ENCODE data around the gene DGKQ. TPM values are rescaled to one million over a fixed set of nuclear protein-coding genes. Genes with fewer than 3 reads are reported as not detected.
"Not testable (repeated sequence)": the region's sequence is repeated elsewhere in the genome, so short reads cannot be mapped to it uniquely, and the experiment has no call there.

The DGKQ gene
- total RNA-seq, 1 donor from 2014 or later: 6.1 TPM

- no peak for DNase-seq (ENCODE audit: low spot score in 2 of 2)
- no peak for FAIRE-seq
These were observed 43.3 kb downstream of the DGKQ start for GRCh38 chr4:930028-930551.

GRCh38 chr4:929096-929765 lies 44.1 kb downstream of the DGKQ start:
- DNase-seq (ENCODE audit: low spot score in 2 of 2) (no peak), FAIRE-seq (no peak)

GRCh38 chr4:927566-927965 lies 45.8 kb downstream of the DGKQ start:
- not testable (repeated sequence) for FAIRE-seq; DNase-seq (ENCODE audit: low spot score in 2 of 2)

GRCh38 chr4:926538-926937 lies 46.8 kb downstream of the DGKQ start:
- FAIRE-seq (no peak), DNase-seq (ENCODE audit: low spot score in 2 of 2) (no peak)

- FAIRE-seq (no peak), DNase-seq (ENCODE audit: low spot score in 2 of 2) (no peak)
These were observed 47.4 kb downstream of the DGKQ start for GRCh38 chr4:925771-926500.

GRCh38 chr4:925171-925570 lies 48.2 kb downstream of the DGKQ start:
- FAIRE-seq: no peak
- no peak for DNase-seq (ENCODE audit: low spot score in 2 of 2)

GRCh38 chr4:924107-925096 lies 49.0 kb downstream of the DGKQ start:
- DNase-seq (ENCODE audit: low spot score in 2 of 2): no peak
- FAIRE-seq: no peak

- FAIRE-seq (no peak), DNase-seq (ENCODE audit: low spot score in 2 of 2) (no peak)
These were observed 51.5 kb downstream of the DGKQ start for GRCh38 chr4:921830-922331.

- FAIRE-seq; DNase-seq (ENCODE audit: low spot score in 2 of 2): not testable (repeated sequence)
These were observed 54.2 kb downstream of the DGKQ start for GRCh38 chr4:919004-919680.

- not testable (repeated sequence) for DNase-seq (ENCODE audit: low spot score in 2 of 2); FAIRE-seq
These were observed 54.8 kb downstream of the DGKQ start for GRCh38 chr4:918591-918990.

- DNase-seq (ENCODE audit: low spot score in 2 of 2) (no peak), FAIRE-seq (no peak)
These were observed 55.4 kb downstream of the DGKQ start for GRCh38 chr4:917992-918391.

GRCh38 chr4:917466-917865 lies 55.9 kb downstream of the DGKQ start:
- DNase-seq (ENCODE audit: low spot score in 2 of 2): no peak

GRCh38 chr4:915595-915994 lies 57.8 kb downstream of the DGKQ start:
- no peak for FAIRE-seq
- no peak for DNase-seq (ENCODE audit: low spot score in 2 of 2)

More at GRCh38 chr4:917466-917865, 55.9 kb downstream of the DGKQ start:
- no peak for FAIRE-seq

GRCh38 chr4:915041-915474 lies 58.3 kb downstream of the DGKQ start:
- DNase-seq (ENCODE audit: low spot score in 2 of 2) (no peak), FAIRE-seq (no peak)

GRCh38 chr4:914531-914930 lies 58.8 kb downstream of the DGKQ start:
- DNase-seq (ENCODE audit: low spot score in 2 of 2): no peak
- FAIRE-seq: no peak

- FAIRE-seq (no peak), DNase-seq (ENCODE audit: low spot score in 2 of 2) (no peak)
These were observed 60.1 kb downstream of the DGKQ start for GRCh38 chr4:913280-913618.

GRCh38 chr4:912548-913279 lies 60.7 kb downstream of the DGKQ start:
- no peak for FAIRE-seq
- no peak for DNase-seq (ENCODE audit: low spot score in 2 of 2)

- DNase-seq (ENCODE audit: low spot score in 2 of 2): no peak
These were observed 61.4 kb downstream of the DGKQ start for GRCh38 chr4:911871-912490.

More at GRCh38 chr4:911871-912490, 61.4 kb downstream of the DGKQ start:
- no peak for FAIRE-seq
